Dendritic cell treated with granulocyte-macrophage colony-stimulating factor and Interleukin-4, amounts not matched to agents 40 ng/mL and 50 ng/mL, for 4 days (primary cell): ENCODE data around the gene TUBA3D.
"Not testable (repeated sequence)": the region's sequence is repeated elsewhere in the genome, so short reads cannot be mapped to it uniquely, and the experiment has no call there.

Experiments used
- H3K27ac Mint-ChIP-seq: one replicate; pipeline ENCODE4 v1.8.0; 2022; ENCODE audit warnings: mild to moderate bottlenecking, mixed read lengths
- H3K27me3 Mint-ChIP-seq: one replicate; pipeline ENCODE4 v1.8.0; 2022; ENCODE audit warnings: mild to moderate bottlenecking, mixed read lengths
- H3K36me3 Mint-ChIP-seq: one replicate; pipeline ENCODE4 v1.8.0; 2022; ENCODE audit warnings: low read depth, mixed read lengths
- H3K4me1 Mint-ChIP-seq: one replicate; pipeline ENCODE4 v1.8.0; 2022; ENCODE audit warnings: low read depth, mixed read lengths
- H3K4me3 Mint-ChIP-seq: one replicate; pipeline ENCODE4 v1.8.0; 2022; ENCODE audit warnings: mild to moderate bottlenecking, moderate library complexity, mixed read lengths
- H3K9me3 Mint-ChIP-seq: one replicate; pipeline ENCODE4 v1.8.0; 2022; ENCODE audit warnings: mixed read lengths
- intact Hi-C: fragments of 100-400 bp; cut with micrococcal nuclease; formaldehyde crosslinking; loops from one replicate; pipeline ENCODE4 v1.15.0; 2022

Gene TUBA3D

GRCh38 chr2:131477227-131477626 is 1.3 kb downstream of the TUBA3D start:
- H3K27me3 Mint-ChIP-seq, H3K4me3 Mint-ChIP-seq, H3K27ac Mint-ChIP-seq, intact Hi-C loops, H3K36me3 Mint-ChIP-seq, H3K4me1 Mint-ChIP-seq: not testable (repeated sequence)
- H3K9me3 Mint-ChIP-seq, result peaks cover 15% of the 10 kb centered on the region

DNA sequence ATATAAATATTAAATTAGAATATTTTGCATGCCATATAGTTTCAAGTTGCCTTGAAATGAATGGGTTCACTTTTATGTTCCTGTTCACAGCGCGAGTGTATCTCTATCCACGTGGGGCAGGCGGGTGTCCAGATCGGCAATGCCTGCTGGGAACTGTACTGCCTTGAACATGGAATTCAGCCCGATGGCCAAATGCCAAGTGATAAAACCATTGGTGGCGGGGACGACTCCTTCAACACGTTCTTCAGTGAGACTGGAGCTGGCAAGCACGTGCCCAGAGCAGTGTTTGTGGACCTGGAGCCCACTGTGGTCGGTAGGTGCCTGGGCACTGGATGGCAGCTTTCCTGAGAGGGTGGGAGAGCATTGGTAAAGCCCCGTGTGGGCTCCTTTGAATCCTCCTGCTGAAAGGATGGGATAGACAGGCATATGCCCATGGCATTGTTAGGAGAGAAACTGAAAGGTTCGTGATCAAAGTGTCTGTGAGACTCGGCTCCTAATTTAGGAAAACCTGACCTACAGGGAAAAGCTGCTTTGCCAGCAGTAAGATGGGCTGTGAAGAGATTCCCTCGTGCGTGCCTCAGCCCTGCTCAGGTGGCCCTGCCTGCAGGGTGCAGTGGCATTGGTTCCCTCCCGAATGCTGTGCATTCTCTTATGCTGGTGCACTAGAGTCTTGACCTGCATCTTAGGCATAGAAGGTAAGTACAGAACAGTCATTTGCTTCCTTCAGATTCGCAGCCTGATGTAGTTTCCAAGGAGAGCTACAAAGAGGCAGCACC is 2.3 kb downstream of the TUBA3D start:
- H3K4me1 Mint-ChIP-seq, H3K27me3 Mint-ChIP-seq, H3K27ac Mint-ChIP-seq, H3K4me3 Mint-ChIP-seq, intact Hi-C loops: not testable (repeated sequence)
- peaks cover 16% of the 10 kb centered on the region for H3K36me3 Mint-ChIP-seq
- peaks cover 15% of the 10 kb centered on the region for H3K9me3 Mint-ChIP-seq

GRCh38 chr2:131478850-131479461 is 3.0 kb downstream of the TUBA3D start:
- peaks cover 15% of the 10 kb centered on the region for H3K9me3 Mint-ChIP-seq
- H3K27me3 Mint-ChIP-seq, intact Hi-C loops, H3K27ac Mint-ChIP-seq, H3K4me3 Mint-ChIP-seq, H3K4me1 Mint-ChIP-seq: not testable (repeated sequence)
- H3K36me3 Mint-ChIP-seq, result peaks cover 21% of the 10 kb centered on the region

DNA sequence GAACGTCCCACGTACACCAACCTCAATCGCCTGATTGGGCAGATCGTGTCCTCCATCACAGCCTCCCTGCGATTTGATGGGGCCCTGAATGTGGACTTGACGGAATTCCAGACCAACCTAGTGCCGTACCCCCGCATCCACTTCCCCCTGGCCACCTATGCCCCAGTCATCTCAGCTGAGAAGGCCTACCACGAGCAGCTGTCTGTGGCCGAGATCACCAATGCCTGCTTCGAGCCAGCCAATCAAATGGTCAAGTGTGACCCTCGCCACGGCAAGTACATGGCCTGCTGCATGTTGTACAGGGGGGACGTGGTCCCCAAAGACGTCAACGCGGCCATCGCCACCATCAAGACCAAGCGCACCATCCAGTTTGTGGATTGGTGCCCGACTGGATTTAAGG is 4.4 kb downstream of the TUBA3D start:
- Mint-ChIP-seq H3K36me3 (peaks cover 21% of the 10 kb centered on the region), H3K9me3 (peaks cover 15% of the 10 kb centered on the region)
- intact Hi-C loops, H3K27me3 Mint-ChIP-seq, H3K4me3 Mint-ChIP-seq, H3K4me1 Mint-ChIP-seq, H3K27ac Mint-ChIP-seq: not testable (repeated sequence)

DNA sequence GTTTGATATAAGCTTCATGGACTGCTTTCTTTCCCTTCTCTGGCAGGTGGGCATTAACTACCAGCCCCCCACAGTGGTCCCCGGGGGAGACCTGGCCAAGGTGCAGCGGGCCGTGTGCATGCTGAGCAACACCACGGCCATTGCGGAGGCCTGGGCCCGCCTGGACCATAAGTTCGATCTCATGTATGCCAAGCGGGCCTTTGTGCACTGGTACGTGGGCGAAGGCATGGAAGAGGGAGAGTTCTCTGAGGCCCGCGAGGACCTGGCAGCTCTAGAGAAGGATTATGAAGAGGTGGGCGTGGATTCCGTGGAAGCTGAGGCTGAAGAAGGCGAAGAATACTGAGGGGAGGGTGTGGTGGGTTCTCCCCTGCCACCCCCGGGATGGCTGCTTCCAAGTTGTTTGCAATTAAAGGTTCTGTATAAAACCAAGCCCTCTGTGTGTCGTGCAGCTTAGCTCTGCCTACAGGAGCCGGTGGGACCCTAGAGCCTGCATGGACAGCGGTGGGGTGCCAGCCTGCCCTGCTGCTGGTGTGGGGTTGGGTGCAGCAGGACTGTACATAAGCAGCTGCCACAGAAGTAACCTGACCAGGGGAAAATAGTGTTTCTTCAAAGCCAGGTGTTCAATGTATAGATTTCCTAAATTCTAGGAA is 6.7 kb downstream of the TUBA3D start:
- H3K27ac Mint-ChIP-seq, H3K4me3 Mint-ChIP-seq, intact Hi-C loops, H3K9me3 Mint-ChIP-seq, H3K4me1 Mint-ChIP-seq, H3K27me3 Mint-ChIP-seq: not testable (repeated sequence)
- peaks cover 14% of the 10 kb centered on the region for H3K36me3 Mint-ChIP-seq

DNA sequence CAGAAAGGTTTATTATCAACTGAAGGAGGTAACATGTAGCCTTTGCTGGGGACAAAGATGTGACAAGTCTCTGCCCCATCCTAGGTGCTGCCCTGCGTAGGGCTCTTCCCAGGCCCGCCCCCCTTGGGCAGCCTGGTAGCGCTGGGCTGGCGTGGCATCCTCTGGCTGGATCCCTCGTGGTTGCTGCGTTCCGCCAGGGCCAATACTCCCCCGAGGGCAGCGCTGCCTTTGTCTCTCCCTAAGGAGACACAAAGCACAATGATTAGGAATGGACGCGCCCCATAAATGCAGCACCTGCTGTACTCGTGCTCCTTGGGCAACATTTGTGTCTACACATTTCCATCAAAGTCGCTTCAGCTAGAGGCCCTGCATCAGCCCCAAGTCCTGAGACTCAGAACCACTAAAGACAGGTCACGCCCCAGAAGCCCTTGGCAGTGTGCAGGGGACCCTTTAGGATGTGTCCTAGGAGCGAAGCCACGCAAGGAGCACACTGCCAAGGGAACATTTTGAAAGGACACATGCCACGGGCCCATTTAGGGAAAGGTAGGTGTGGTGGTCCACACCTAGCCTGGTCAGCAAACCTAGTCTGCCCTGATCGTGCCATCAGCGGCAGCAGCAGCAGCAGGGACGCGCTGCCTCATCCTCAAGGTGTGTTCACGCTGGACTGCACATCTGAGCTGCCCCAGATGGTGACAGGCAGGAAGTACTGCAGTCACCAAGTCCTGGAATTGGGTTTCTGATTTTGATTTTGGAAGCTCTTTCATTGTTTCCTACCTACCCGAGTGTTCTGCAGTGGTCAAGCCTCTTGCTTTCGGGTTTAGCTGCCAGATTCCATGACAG is 8.3 kb downstream of the TUBA3D start:
- H3K27me3 Mint-ChIP-seq, H3K4me1 Mint-ChIP-seq, H3K4me3 Mint-ChIP-seq, H3K9me3 Mint-ChIP-seq, H3K27ac Mint-ChIP-seq, intact Hi-C loops: not testable (repeated sequence)
- peaks cover 14% of the 10 kb centered on the region for H3K36me3 Mint-ChIP-seq

- H3K27ac Mint-ChIP-seq, result not testable (repeated sequence)
These were observed 9.1 kb downstream of the TUBA3D start for GRCh38 chr2:131484906-131485460.

GRCh38 chr2:131486201-131486902 is 10.4 kb downstream of the TUBA3D start:
- peaks cover 14% of the 10 kb centered on the region for H3K36me3 Mint-ChIP-seq
- peaks cover 11% of the 10 kb centered on the region for H3K4me1 Mint-ChIP-seq
- H3K27ac Mint-ChIP-seq, H3K9me3 Mint-ChIP-seq, H3K4me3 Mint-ChIP-seq, H3K27me3 Mint-ChIP-seq, intact Hi-C loops: not testable (repeated sequence)

More at GRCh38 chr2:131484906-131485460, 9.1 kb downstream of the TUBA3D start:
- H3K27me3 Mint-ChIP-seq, H3K4me3 Mint-ChIP-seq, intact Hi-C loops, H3K4me1 Mint-ChIP-seq, H3K9me3 Mint-ChIP-seq: not testable (repeated sequence)
- H3K36me3 Mint-ChIP-seq, result peaks cover 14% of the 10 kb centered on the region

- Mint-ChIP-seq H3K9me3 (no peaks in the 10 kb centered on the region), H3K4me1 (peaks cover 19% of the 10 kb centered on the region)
These were observed 12.6 kb downstream of the TUBA3D start for GRCh38 chr2:131488306-131489205.

DNA sequence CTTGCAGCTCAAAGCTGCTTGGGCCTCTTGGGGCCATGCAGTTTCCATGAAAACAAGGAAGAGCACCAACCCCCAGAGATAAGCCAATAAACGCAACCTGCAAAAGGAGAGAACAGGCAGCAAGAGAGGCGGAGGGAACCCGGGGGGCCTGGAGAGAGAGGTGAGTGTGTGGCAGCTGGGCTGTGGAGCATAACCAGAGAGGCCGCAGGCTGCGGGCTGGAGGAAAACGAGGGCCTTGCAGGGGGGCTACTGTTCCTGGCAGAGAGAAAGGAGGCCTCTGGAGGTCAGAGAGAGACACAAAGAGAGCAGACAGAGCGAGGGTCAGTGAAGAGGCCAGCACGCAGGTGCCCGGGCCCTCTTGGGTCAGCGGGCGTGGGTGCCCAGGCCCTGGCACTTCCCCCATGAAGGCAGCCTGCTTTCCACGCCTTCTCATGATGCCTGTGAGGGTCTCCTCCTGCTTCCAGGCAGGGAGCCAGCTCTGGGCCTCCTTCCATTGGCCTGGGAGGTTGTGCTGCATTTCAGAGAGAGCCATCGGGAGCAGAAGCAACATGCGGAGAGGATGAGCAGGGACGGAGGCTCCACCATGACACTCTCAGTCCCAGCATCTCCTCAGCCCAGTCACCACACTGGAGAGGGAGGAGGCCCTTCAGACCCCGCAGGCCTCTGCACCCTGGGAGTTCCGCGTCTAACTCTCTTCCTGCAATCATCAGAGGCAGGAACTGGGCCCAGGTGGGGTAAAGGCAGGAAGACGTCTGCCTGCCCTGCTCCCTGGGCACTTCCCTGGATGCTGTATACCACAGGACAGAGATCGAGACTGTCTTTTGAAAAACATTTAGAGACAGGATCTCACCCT is 14.9 kb downstream of the TUBA3D start:
- Mint-ChIP-seq H3K27ac (peak overlapping the region; percentile 13), H3K4me3 (peak overlapping the region; percentile 67), H3K36me3 (peaks cover 13% of the 10 kb centered on the region), H3K4me1 (peaks cover 36% of the 10 kb centered on the region)
- H3K27me3 Mint-ChIP-seq, H3K9me3 Mint-ChIP-seq: not testable (repeated sequence)
- intact Hi-C loops, result loop anchor here (10.0 kb wide), 1 partner anchor 194 kb away; no protein-coding TSS in a partner anchor

More at GRCh38 chr2:131488306-131489205, 12.6 kb downstream of the TUBA3D start:
- Mint-ChIP-seq H3K4me3 (no peak overlapping the region), H3K36me3 (peaks cover 12% of the 10 kb centered on the region), H3K27me3 (no peaks in the 10 kb centered on the region), H3K27ac (no peak overlapping the region)
- intact Hi-C loops, result no loop called here

DNA sequence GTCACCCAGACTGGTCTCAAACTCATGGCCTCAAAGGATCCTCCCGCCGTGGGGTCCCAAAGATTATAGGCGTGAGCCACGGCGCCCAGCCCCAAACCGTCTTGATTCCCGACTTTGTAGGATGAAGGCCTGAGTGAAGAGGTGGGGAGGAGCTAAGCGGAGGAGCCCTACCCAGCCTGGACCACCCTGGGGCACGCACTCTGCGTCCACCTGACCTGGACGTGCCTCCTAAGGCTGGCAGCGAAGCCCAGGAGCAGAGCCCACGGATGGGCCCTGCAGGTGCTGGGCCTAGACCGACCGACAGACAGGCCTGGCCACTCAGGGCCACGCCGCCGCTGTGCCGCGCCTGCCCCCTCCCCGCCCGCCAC is 15.5 kb downstream of the TUBA3D start:
- peaks cover 13% of the 10 kb centered on the region for H3K36me3 Mint-ChIP-seq
- not testable (repeated sequence) for H3K9me3 Mint-ChIP-seq, H3K27ac Mint-ChIP-seq, H3K27me3 Mint-ChIP-seq
- peak overlapping the region; percentile 67 for H3K4me3 Mint-ChIP-seq
- H3K4me1 Mint-ChIP-seq, result peaks cover 36% of the 10 kb centered on the region
- intact Hi-C loops, result loop anchor here (10.0 kb wide), 1 partner anchor 193 kb away; no protein-coding TSS in a partner anchor

DNA sequence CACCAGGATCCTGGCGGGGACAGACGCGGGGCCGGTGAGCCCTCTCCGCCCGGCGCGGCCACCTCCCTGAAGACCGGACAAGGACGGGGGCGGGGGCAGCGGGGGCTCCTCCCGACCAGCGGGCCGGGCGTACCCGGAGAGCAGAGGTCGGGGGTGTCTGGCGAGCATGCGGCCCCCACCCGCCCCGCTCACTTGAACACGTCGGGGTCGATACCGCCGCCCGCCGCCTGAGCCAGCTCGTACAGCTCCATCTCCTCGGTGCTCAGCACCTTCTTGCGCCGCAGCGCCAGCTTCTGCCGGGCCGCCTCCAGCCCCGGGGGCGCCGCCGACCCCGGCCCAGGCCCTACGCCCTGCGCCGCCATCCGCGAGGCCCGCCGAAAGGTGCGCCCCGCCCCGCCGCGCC is 16.1 kb downstream of the TUBA3D start, which contains the start of gene MZT2A:
Gene MZT2A, minus strand, starts transcription at position 383 of the 403 bp plus-strand sequence. Its CDS starts 21 bp downstream, at position 362.
- intact Hi-C loops, result loop anchor here (2.0 to 10.0 kb wide), 2 partner anchors 193 to 385 kb away; no protein-coding TSS in a partner anchor
- Mint-ChIP-seq H3K27ac (peak within 1 kb of the TSS; percentile 96), H3K4me3 (peak within 1 kb of the TSS; percentile 98), H3K4me1 (peaks cover 36% of the 10 kb centered on the region), H3K36me3 (peaks cover 13% of the 10 kb centered on the region)
- not testable (repeated sequence) for H3K9me3 Mint-ChIP-seq, H3K27me3 Mint-ChIP-seq
